ENCODE results near the gene ASB11. TPM values are rescaled to one million over a fixed set of nuclear protein-coding genes. Genes with fewer than 3 reads are reported as not detected.
A peak's percentile ranks its signal among the peaks of the same experiment; 100 is the strongest.
"Not testable (repeated sequence)": the region's sequence is repeated elsewhere in the genome, so short reads cannot be mapped to it uniquely, and the experiment has no call there.

ASB11 gene
- polyA plus RNA-seq, 3 donors: not detected

DNA sequence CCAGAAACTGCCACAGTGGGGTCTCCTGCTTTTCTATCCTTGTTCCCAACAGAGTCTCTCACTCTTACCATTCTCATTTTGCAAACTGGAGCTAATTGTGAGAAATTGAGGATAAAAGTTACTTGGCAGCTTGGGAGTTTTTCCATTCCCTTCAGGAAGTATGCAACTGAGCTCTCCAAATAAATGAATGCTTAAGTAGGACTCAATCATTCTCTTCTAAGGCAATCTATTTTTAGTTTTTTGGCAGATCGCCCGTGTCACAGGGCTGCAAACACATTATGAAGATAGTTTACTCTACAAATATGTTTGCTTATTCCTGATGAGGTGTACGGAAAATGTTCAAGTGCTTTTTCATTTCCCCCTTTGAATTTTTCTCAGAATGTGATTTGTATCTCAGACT lies 5.3 kb downstream of the ASB11 start:
- DNase-seq: peak; percentile 52

DNA sequence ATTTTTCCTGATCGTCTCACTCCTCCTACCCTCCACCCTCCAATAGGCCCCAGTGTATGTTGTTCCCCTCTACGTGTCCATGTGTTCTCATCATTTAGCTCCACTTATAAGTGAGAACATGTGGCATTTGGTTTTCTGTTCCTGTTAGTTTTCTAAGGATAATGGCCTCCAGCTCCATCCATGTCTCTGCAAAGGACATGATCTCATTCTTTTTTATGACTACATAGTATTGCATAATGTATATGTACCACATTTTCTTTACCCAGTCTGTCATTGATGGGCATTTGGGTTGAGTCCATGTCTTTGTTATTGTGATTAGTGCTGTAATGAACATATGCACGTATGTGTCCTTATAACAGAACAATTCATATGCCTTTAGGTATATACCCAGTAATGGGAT lies 9.5 kb downstream of the ASB11 start:
- DNase-seq: not testable (repeated sequence)

DNA sequence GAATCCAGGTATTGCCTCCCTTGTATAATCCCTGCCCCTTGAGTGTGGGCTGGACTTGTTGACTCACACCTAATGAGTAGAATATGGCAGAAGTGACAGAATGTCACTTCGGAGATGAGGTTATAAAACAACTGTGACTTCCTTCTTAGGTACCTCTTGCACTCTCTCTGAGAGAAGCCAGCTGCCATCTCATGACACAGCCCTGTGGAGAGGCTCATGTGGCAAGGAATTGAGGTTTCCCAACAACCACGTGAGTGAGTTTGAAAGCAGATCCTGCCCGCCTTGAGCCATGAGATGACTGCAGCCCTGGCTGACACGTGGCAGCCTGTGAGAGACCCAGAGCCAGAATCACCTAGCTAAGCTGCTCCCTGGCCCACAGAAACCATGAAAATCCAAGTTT lies 13.5 kb downstream of the ASB11 start:
- DNase-seq: peak; percentile 9

DNA sequence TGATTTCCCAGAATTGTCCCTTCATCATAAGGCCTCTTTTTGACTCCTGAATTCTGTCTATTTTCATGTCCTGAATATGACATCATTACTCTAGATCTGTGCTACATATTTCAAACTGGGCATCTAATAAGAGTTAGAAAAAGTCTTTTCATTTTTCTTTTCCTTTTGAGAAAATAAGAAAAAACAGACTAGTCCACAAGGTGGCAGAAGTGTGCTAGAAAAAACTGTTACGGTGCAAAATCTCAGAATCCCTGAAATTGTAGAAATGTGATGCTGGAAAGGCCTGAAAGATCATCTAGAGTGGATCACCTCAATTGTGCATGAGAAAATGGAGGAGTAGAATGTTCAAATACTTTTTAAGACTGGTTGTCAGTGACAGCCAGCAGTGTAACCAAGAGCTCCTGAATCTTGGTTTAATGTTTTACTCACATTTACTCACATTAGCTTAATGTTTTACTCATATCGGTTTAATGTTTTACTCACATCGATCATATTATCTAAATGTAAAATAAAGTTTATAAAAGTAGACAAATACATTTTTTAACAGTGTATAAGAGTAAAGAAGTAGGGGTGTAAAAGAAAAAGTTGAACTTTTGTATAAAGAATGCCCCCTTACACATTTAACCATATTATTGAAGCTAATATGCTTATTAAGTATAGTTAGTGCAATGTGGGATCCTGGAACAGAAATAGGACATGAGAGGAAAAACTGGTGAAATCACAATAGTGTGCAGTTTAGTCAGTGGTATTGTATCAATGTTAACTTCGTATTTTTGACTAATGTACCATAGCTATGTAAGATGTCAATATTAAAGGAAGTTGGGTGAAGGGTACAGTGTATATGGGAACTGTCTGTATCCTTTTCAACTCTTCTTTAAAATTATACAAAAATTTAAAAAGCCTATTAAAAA lies 15.2 kb downstream of the ASB11 start:
- peak; percentile 10 for DNase-seq

DNA sequence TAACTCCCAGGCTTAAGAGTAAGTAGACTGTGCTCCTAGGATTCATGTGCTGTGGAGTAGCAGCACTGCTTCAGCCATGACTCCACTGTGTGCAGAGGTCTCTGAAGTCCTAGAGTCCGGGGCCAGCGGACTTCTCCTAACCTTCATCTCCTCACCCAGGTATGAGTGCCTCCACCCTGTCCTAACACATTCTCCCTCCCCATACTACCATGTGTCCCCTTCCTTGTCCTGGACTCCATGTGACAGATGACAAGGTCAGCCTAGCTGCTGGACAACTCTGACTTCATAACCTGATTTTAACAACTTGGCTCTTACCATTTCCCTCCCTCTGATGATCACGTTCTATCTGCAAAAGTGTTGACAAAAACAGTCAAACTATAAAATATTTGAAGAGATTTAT lies 16.7 kb downstream of the ASB11 start:
- DNase-seq: no peak

DNA sequence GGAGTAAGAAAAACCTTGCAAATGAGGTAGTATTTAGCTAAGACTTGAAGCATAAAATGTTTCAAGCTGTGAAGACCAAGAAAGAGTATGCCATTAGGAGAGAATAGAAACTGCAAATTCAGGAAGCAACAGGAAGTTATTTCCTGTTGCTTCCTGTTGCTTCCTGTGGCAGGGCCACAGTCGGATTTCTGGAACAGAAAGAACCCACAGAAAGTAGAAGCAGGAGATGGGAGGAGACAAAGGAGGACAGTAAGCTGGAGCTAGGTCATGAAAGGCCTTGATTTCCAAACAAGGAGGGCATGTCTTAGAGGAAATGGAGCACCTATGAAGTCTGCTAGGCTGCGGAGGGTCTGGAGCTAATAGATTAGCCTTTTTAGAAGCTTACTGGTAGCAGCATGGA lies 17.2 kb downstream of the ASB11 start:
- DNase-seq: no peak

DNA sequence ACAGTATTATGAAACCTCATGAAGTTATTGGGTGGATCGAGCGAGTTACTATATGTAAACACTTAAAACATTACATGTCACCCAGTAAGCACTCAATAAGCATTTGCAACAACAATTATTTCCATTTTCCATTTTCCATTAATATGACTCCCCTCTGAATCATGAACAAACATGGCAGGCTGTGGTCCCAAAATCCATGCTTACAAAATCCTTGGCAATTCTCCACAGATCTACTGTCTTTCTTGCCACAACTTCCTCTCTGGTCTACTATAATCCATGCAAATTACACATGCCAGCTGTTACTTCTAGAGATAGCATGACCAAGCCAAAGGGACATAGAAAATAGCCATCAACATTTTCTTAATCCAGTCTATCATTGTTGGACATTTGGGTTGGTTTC lies 22.0 kb downstream of the ASB11 start:
- DNase-seq: no peak

DNA sequence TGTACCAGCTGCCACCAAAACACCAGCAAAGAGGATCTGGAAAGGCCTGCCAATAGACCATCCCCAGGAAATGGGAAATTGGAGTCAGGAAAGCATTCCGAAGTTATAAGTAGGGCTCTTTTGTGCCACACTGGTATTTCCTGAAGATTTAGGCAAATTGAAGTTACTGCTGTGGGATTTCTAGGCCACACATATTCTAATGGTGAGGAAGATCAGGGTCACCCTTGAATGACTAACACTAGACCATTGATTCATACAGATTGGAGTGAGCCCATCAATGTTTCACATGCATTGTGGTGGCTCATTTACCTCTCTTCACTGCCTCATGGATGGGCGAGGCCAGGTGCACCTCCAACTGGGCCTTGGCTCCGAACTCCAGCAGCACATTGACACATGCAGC lies 22.6 kb downstream of the ASB11 start:
- no peak for DNase-seq

DNA sequence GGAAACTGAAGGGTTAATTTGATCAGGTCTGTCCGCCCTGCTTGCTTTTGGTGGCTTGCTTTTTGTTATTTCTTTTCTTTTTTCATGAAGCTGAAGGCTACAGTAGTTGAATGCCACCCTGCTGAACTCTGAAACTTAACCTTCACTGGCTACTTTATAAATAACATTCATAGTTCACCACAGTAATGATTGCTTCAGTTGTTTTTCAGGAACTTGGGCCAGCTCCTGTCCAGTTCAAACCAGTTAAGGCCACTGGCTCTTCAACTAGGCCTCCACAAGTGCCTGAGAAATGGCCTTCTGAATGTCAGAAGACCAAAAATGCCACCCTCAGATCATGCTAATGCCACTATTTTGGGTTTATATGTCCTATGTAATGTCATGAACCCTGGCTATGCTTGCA lies 37.8 kb downstream of the ASB11 start:
- no peak for DNase-seq

DNA sequence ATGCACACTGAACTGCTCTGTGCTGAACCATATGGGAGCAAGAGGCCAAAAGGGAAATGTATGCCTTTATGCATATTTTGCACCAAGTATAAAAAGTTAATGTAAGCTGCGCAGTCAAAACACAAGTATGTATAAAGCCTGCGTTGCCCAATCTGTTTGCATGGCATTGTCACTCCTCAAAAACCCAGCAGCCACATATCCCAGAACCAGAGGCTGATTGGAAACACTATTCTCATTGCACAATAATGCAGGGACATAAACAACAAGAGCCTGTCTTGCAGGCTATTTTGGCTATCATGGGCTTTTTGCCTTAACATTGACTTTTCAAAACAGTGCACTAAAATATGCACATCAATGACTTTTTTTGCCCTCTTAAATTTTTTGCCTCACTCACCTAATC lies 40.5 kb downstream of the ASB11 start:
- DNase-seq: no peak

DNA sequence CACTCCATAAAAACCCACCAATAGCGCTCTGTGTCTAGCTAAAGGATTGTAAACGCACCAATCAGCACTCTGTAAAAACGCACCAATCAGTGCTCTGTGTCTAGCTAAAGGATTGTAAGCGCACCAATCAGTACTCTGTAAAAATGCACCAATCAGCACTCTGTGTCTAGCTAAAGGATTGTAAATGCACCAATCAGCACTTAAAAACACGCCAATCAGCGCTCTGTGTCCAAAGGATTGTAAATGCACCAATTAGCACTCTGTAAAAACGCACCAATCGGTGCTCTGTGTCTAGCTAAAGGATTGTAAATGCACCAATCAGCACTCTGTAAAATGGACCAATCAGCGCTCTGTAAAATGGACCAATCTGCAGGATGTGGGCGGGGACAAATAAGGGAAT lies 42.2 kb downstream of the ASB11 start:
- DNase-seq: not testable (repeated sequence)

DNA sequence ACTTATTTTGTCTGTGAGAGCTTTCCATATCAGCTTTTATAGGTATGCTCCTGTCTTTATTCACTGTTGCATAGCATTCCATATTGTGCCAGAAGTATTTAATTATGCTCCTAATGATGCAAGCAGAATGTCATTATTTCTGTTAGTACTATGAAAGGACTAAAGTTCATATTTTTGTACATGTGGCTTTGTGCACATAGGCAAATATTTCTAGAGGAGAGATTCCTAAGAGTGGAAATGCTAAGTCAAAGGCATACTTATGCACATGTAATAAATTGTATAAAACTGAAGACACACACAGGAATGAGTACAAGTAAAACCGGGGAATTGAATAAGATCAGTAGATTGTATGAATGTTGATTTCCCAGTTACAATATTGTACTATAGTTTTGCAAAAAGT lies 43.7 kb downstream of the ASB11 start:
- DNase-seq: no peak

DNA sequence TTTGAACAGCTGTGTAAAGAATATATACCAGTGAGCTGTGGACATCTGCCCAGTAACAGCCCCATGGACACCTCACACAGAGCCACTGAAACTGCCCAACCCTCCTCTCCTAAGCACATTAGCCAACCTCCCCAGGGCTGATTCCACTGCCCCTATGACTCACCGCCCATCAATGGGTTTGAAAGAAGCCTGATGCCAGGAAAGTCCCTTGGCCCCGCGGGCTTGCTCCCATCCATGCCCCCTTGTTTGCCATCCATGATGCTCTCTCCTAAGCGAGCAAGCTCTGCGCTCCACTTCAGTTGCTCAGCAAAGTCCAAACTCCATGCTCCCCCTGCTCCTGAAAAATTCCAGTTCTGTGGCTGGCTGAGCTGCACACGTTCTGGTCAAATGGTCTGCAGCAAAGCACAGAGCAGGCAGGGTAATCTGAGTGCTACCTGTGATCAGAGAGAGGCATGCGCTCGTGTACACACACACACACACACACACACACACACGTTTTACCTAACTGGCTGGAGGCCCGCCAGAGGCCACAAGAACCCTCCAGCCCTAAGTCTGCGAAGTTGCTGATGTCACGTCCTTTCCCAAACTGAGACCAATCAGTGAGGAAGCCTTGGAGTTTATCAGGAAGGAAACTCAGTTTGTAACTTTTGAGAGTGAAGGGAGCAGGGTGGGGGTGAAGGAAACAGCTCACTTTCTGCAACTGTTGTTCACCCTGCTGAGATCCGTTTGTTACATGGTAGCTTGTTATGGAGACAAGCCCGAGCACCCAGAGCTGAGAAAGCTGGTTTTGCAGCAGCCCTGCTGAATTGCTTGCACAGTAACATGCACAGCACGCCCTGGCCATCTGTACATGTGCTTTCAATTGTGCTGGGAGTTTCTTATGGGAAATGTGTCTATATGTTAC lies 45.6 kb downstream of the ASB11 start, which contains the start of gene ASB9:
Gene ASB9 (minus strand): TSS at position 466 of the 904 bp plus-strand sequence. CDS start 209 bp downstream, at position 257.
- DNase-seq: peak; percentile 45

DNA sequence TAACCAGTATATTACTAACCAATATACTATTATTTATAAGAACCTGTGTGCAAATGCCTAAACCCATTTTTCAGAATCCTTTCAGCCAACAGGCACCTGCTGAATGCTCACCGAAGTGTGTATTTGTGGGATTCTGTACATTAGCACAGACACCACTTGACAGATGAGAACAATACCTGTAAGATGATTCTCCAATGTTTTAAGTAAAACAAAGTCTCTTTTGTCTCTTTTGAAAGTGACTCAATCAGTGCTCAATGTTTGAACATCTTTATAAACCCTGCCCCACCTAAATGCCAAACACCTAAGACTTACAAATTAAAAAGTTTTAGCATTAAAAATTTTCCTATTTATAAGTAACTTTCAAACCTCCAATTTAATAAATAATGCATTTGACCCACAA lies 46.3 kb downstream of the ASB11 start:
- DNase-seq: no peak

DNA sequence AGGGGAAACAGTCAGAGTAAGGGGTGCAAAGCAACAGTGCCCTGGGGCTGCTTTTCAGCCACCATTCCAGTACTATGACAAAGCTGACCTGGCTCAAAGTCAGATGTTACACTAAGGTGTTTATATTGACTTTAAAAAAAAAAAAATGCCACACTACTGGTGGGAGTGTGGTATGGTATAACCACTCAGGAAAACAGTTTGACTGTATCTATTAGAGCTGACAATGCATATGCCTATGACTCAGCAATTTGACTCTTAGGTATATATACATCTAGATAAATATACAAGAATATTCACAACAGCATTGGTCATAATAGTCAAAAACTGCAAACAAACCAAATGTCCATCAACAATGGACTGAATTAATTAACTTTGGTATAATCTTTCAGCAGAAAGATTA lies 60.6 kb downstream of the ASB11 start:
- no peak for DNase-seq

DNA sequence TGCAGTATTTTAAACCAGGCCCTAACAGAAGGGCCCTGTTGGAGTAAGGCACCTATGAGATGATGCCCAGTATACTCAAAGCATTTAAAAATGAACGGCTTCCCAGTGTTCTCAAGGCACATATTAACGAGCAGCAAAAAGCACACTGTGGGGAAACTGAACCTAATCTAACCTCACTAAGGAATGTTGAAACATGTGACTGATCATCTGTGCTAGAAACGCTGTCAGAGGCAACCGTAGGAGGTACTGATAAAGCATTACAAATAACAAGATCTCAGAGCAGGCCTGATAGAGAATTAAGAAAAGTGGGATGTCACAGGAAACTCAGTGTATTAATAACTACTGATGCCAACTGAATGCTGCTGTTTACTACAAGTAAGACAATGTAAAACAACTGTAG lies 69.5 kb downstream of the ASB11 start:
- DNase-seq: no peak

DNA sequence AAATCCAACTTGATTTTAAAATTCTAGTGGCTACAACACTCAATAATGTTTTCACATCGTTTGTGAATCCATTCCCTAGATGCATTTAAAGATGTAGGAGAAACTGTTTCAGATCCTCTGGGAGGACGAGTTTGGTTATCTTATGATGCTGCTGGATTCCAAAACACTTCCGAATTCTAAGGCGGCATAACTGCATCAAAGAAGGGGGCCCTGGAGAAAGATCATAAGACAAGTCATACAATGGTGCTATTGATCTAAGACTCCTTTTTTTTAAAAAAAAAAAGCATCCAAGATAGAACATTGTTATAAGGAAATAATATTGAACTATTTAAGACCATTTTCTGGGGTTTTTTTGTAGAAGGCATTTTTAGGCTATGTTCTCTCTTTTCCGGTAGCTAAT lies 71.0 kb downstream of the ASB11 start:
- no peak for DNase-seq

DNA sequence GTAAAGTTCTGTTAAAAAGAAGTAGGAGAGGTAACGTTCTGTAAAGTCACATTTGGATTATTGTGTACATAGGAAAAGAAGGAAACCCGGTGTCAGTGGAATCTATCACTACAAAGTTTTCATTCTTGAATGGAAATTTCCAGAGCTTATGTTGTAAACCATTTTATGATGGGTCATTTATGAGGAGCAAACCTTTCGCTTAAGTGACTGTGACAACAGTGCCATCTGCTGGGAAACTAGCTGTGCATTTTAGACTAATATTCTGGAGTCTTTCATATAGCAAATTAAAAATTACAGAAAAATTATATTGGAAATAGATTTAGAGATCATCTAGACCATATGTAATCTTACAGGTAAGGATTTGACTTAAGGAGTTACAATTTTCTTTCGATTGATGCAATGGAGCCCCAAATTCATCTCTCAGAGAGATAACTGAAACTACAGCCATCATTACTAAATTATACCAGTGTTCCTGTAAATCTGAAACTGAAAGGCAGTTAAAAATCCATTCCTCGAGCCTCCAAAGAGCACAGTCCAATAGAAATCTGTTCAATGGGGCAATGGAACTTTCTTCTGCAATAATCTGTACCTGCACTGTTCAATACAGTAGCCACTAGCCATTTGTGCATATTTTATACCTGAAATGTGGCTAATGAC lies 72.4 kb downstream of the ASB11 start:
- DNase-seq: peak; percentile 12

DNA sequence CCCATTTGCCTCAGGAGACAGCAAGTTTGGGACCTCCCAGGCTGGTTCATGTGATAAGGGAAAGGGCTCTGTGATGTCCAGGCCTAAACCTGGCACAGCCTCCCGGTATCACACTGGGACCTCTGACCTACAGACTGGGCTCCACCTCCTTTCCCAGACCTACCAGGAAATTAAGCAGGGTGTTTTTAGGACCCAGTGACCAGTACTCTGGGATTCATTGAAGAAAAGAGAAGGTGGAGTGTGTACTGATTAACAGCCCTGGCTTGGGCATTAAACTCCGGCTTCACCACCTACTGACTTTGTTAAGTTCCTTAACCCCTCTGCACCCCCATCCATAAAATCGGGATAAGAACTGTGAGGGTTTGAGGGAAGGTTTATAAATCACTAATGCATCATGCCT lies 74.1 kb downstream of the ASB11 start:
- no peak for DNase-seq

DNA sequence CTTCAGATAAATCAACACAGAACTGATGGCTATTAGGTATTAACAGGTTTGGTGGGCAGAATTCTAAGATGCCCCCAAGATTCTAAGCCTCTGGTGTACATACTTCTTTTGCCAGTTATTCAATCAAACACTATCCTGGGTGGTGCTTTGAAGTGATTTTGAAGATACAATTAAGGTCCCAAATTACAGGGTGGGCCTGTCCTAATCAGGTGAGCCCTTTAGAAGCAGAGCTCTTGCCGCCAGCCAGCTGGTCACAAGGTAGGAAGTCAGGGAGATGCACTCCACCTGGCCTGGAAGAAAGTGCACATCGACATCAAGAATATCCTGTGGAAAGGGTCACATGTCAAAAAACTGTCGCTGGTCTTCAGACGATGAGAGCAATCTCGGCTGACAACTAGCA lies 75.0 kb downstream of the ASB11 start:
- no peak for DNase-seq

DNA sequence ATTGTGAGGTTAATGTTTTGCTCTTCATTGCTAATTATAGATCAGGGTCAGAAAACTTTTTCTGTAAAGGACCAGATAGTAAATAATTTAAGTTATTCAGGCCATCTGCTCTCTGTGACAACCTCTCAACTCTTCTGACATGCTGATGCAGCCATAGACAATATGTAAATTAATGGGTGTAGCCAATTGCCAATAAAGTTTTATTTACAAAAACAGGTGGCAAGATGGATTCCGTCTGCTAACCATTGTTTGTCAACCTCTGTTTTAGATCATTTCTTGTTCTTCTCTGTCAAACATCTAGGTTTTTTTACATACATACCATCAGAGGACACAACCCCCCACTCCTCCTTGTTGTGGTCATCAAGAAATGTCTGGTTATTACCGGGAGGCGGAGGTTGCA lies 79.3 kb downstream of the ASB11 start:
- no peak for DNase-seq

DNA sequence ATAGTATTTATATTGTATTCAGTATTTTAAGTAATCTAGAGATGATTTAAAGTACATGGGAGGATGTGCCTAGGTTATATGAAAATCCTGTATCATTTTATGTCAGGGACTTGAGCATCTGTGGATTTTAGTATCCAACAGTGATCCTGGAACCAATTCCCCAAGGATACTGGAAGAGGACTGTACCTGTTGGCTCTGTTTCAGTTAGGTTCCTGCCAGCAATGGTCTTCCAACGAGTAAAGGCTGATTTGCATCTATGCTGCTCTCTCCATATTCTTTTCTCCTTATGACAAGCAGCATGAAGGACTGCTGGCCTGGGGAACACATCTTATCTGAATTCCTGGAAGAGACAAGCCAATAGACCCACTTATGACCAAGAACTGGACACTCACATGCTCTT lies 80.4 kb downstream of the ASB11 start:
- DNase-seq: no peak

All from renal pelvis (tissue), 4 donors.